ENCODE results near the gene UBN1. TPM values are rescaled to one million over a fixed set of nuclear protein-coding genes. Genes with fewer than 3 reads are reported as not detected.

Gene UBN1
- total RNA-seq, 1 experiment from 2014 or later: 33.3 TPM

GRCh38 chr16:4859900-4860255 lies 12.6 kb downstream of the UBN1 start:
- POLR2A ChIA-PET: interaction anchor here (0.7 to 1.8 kb wide), 2 partner anchors 9 to 148 kb away, joined by 3 to 7 read pairs; no protein-coding TSS in a partner anchor

DNA sequence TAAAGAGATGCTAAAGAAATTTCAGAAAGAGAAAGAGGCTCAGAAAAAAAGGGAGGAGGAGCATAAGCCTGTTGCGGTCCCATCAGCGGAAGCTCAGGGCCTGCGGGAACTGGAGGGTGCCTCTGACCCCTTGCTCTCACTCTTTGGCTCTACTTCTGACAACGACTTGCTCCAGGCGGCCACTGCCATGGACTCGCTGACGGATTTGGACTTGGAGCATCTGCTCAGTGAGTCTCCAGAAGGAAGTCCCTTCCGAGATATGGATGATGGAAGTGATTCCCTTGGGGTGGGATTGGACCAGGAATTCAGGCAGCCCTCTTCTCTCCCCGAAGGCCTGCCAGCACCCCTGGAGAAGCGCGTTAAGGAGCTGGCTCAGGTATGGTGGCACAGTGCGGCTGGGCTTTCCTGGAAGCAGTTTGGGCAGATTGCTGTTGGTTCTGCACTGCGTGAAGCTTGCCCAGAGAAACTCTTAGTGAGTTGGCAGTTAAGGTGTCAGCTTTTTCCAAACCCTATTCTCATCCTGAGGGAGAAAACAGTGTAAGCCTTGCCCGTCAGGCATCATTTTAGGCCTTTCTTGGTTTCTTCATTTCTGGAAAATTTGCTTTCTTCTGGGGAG lies 13.6 kb downstream of the UBN1 start:
- no peak for TF ChIP-seq CTCF (IDR thresholded peaks at IDR 0.05; ENCODE audit: unreplicated experiment)
- no peak for DNase-seq (ENCODE audit: unreplicated experiment)
- POLR2A ChIA-PET: interaction anchor here (0.6 to 1.8 kb wide), 2 partner anchors 10 to 51 kb away, joined by 3 to 7 read pairs; no protein-coding TSS in a partner anchor
- Mint-ChIP-seq H3K9me3 (ENCODE audit: unreplicated experiment) (no peaks in the 10 kb centered on the region), H3K4me3 (ENCODE audit: unreplicated experiment) (no peak overlapping the region), H3K36me3 (ENCODE audit: insufficient read depth, unreplicated experiment) (peaks cover 65% of the 10 kb centered on the region), H3K4me1 (ENCODE audit: insufficient read depth, unreplicated experiment) (peaks cover 11% of the 10 kb centered on the region), H3K27me3 (ENCODE audit: insufficient read depth, unreplicated experiment) (no peaks in the 10 kb centered on the region), H3K27ac (ENCODE audit: low read depth, unreplicated experiment) (no peak overlapping the region)
- BruUV-seq (replicated peaks): no TSS peak
- intact Hi-C loops (cut with micrococcal nuclease): no loop called here
- CTCF ChIA-PET: interaction anchor here (0.6 kb wide), 1 partner anchor 12 kb away, joined by 3 read pairs; no protein-coding TSS in a partner anchor

More at GRCh38 chr16:4859900-4860255, 12.6 kb downstream of the UBN1 start:
- Mint-ChIP-seq H3K36me3 (ENCODE audit: insufficient read depth, unreplicated experiment) (peaks cover 69% of the 10 kb centered on the region), H3K27me3 (ENCODE audit: insufficient read depth, unreplicated experiment) (no peaks in the 10 kb centered on the region), H3K4me1 (ENCODE audit: insufficient read depth, unreplicated experiment) (peaks cover 11% of the 10 kb centered on the region), H3K27ac (ENCODE audit: low read depth, unreplicated experiment) (no peak overlapping the region), H3K9me3 (ENCODE audit: unreplicated experiment) (no peaks in the 10 kb centered on the region), H3K4me3 (ENCODE audit: unreplicated experiment) (no peak overlapping the region)
- no TSS peak for BruUV-seq (replicated peaks)
- DNase-seq (ENCODE audit: unreplicated experiment): no peak
- no peak for TF ChIP-seq CTCF (IDR thresholded peaks at IDR 0.05; ENCODE audit: unreplicated experiment)
- CTCF ChIA-PET: no interaction called here
- intact Hi-C loops (cut with micrococcal nuclease): no loop called here

GRCh38 chr16:4862639-4863038 lies 15.4 kb downstream of the UBN1 start:
- DNase-seq (ENCODE audit: unreplicated experiment): peak; percentile 77
- Mint-ChIP-seq H3K9me3 (ENCODE audit: unreplicated experiment) (no peaks in the 10 kb centered on the region), H3K27ac (ENCODE audit: low read depth, unreplicated experiment) (no peak overlapping the region), H3K4me3 (ENCODE audit: unreplicated experiment) (no peak overlapping the region), H3K4me1 (ENCODE audit: insufficient read depth, unreplicated experiment) (peaks cover 11% of the 10 kb centered on the region), H3K27me3 (ENCODE audit: insufficient read depth, unreplicated experiment) (no peaks in the 10 kb centered on the region), H3K36me3 (ENCODE audit: insufficient read depth, unreplicated experiment) (peaks cover 58% of the 10 kb centered on the region)
- ChIA-PET POLR2A (interaction anchor here (0.6 kb wide), 1 partner anchor 53 kb away, joined by 3 read pairs; no protein-coding TSS in a partner anchor), CTCF (no interaction called here)
- BruUV-seq (replicated peaks): no TSS peak
- intact Hi-C loops (cut with micrococcal nuclease): no loop called here
- TF ChIP-seq CTCF (IDR thresholded peaks at IDR 0.05; ENCODE audit: unreplicated experiment): no peak

DNA sequence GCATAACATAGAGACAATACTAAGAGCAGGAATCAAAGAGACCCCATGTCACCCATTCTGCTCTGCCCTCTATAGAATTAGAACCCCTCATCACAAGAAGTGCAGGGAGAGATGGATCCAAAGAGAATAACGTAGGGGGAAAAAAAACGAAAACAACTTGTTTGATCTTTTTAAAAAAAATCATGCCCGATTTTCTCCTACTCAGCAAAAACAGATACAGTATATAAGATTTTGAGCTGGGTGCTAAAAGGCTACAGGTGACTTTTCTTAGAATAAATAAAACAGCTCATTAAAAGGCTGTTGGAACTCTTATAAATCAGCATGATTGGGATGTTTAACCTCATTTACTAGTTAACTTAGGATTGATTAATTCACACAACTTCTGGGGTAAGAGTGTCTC lies 17.4 kb downstream of the UBN1 start:
- DNase-seq (ENCODE audit: unreplicated experiment): no peak
- POLR2A ChIA-PET: interaction anchor here (1.2 kb wide), 1 partner anchor 16 kb away, joined by 5 read pairs; no protein-coding TSS in a partner anchor
- no peaks in the 10 kb centered on the region for H3K27me3 Mint-ChIP-seq (ENCODE audit: insufficient read depth, unreplicated experiment)
- CTCF ChIA-PET: interaction anchor here (0.6 to 1.2 kb wide), 3 partner anchors 39 to 89 kb away, joined by 3 to 6 read pairs (median 5); no protein-coding TSS in a partner anchor
- no peak for TF ChIP-seq CTCF (IDR thresholded peaks at IDR 0.05; ENCODE audit: unreplicated experiment)
- H3K36me3 Mint-ChIP-seq (ENCODE audit: insufficient read depth, unreplicated experiment): peaks cover 50% of the 10 kb centered on the region
- intact Hi-C loops (cut with micrococcal nuclease): no loop called here
- H3K4me1 Mint-ChIP-seq (ENCODE audit: insufficient read depth, unreplicated experiment): peaks cover 17% of the 10 kb centered on the region
- BruUV-seq (replicated peaks): no TSS peak
- H3K27ac Mint-ChIP-seq (ENCODE audit: low read depth, unreplicated experiment): no peak overlapping the region
- no peaks in the 10 kb centered on the region for H3K9me3 Mint-ChIP-seq (ENCODE audit: unreplicated experiment)
- no peak overlapping the region for H3K4me3 Mint-ChIP-seq (ENCODE audit: unreplicated experiment)

All from MCF 10A (cell line).